Esophagus muscularis mucosa (tissue), 4 donors: Measurements from ENCODE around the gene AJAP1.

Source experiments
- CTCF ChIP-seq, 3 experiments: fragments of 200-600 bp in 2 of 3; fragments of 450-650 bp in 1 of 3; sonication (generic) in 2 of 3; IDR thresholded peaks; one replicate each; pipeline ENCODE4 v1.5.1; 2017 to 2019; ENCODE audit warnings: antibody characterized with exemption in 3 of 3, mild to moderate bottlenecking in 2 of 3, moderate library complexity in 1 of 3
- EP300 ChIP-seq: sonication (generic); formaldehyde crosslinking; IDR thresholded peaks from one replicate; pipeline ENCODE4 v1.6.1; 2017; ENCODE audit warnings: antibody characterized with exemption
- POLR2A ChIP-seq: fragments of 450-650 bp; IDR thresholded peaks from one replicate; pipeline ENCODE4 v1.6.1; 2017; ENCODE audit warnings: antibody characterized with exemption, moderate library complexity, mild to moderate bottlenecking, low read depth
- POLR2AphosphoS5 ChIP-seq, 2 donors: sonication (generic); formaldehyde crosslinking; IDR thresholded peaks; one replicate each; pipeline ENCODE4 v1.6.1; 2017; ENCODE audit warnings: antibody characterized with exemption in 2 of 2

GRCh38 chr1:4728319-4729089, 74.1 kb downstream of the AJAP1 start:
- TF ChIP-seq CTCF (IDR thresholded peaks at IDR 0.05) (no peak), POLR2AphosphoS5 (IDR thresholded peaks at IDR 0.05) (no peak), EP300 (no peak), POLR2A (no peak)
